ENCODE results near the gene YPEL5.

Gene YPEL5

GRCh38 chr2:30105556-30105955 lies 41.3 kb upstream of the YPEL5 start:
- no peak for TF ChIP-seq CTCF (conservative IDR thresholded peaks at IDR 0.05; ENCODE audit: low read depth, low read length)
- no peaks in the 10 kb centered on the region for H3K4me1 ChIP-seq (ENCODE audit: low read depth, poor library complexity, severe bottlenecking)
- no peak overlapping the region for H3K4me2 ChIP-seq
- H3K9ac ChIP-seq = no peak overlapping the region
- no peaks in the 10 kb centered on the region for H3K79me2 ChIP-seq (ENCODE audit: insufficient read depth, low read depth)
- H4K20me1 ChIP-seq (ENCODE audit: insufficient read depth) = no peaks in the 10 kb centered on the region
- H3K4me3 ChIP-seq (IDR thresholded peaks at IDR 0.05; ENCODE audit: insufficient read depth, low read depth, low read length) = no peak overlapping the region
- no peak overlapping the region for H2AFZ ChIP-seq (ENCODE audit: low read depth)
- H3K27me3 ChIP-seq (ENCODE audit: insufficient read depth, low read depth) = no peaks in the 10 kb centered on the region
- no peaks in the 10 kb centered on the region for H3K36me3 ChIP-seq (ENCODE audit: insufficient read depth)
- H3K27ac ChIP-seq = no peak overlapping the region

GRCh38 chr2:30106543-30106942 lies 40.3 kb upstream of the YPEL5 start:
- Histone ChIP-seq H3K9ac (no peak overlapping the region), H3K27me3 (ENCODE audit: insufficient read depth, low read depth) (no peaks in the 10 kb centered on the region), H2AFZ (ENCODE audit: low read depth) (no peak overlapping the region), H4K20me1 (ENCODE audit: insufficient read depth) (no peaks in the 10 kb centered on the region), H3K4me3 (IDR thresholded peaks at IDR 0.05; ENCODE audit: insufficient read depth, low read depth, low read length) (no peak overlapping the region), H3K4me2 (no peak overlapping the region), H3K4me1 (ENCODE audit: low read depth, poor library complexity, severe bottlenecking) (no peaks in the 10 kb centered on the region), H3K27ac (no peak overlapping the region), H3K79me2 (ENCODE audit: insufficient read depth, low read depth) (no peaks in the 10 kb centered on the region), H3K36me3 (ENCODE audit: insufficient read depth) (no peaks in the 10 kb centered on the region)
- TF ChIP-seq CTCF (conservative IDR thresholded peaks at IDR 0.05; ENCODE audit: low read depth, low read length) = no peak

- Histone ChIP-seq H3K79me2 (ENCODE audit: insufficient read depth, low read depth) (no peaks in the 10 kb centered on the region), H3K36me3 (ENCODE audit: insufficient read depth) (no peaks in the 10 kb centered on the region), H3K9ac (no peak overlapping the region), H3K4me3 (IDR thresholded peaks at IDR 0.05; ENCODE audit: insufficient read depth, low read depth, low read length) (no peak overlapping the region), H3K27me3 (ENCODE audit: insufficient read depth, low read depth) (no peaks in the 10 kb centered on the region), H3K4me1 (ENCODE audit: low read depth, poor library complexity, severe bottlenecking) (no peaks in the 10 kb centered on the region), H3K27ac (no peak overlapping the region), H3K4me2 (no peak overlapping the region), H4K20me1 (ENCODE audit: insufficient read depth) (no peaks in the 10 kb centered on the region), H2AFZ (ENCODE audit: low read depth) (no peak overlapping the region)
- TF ChIP-seq CTCF (conservative IDR thresholded peaks at IDR 0.05; ENCODE audit: low read depth, low read length) = no peak
Observed at GRCh38 chr2:30108192-30108591, 38.6 kb upstream of the YPEL5 start.

- no peak overlapping the region for H3K4me2 ChIP-seq
- no peaks in the 10 kb centered on the region for H3K27me3 ChIP-seq (ENCODE audit: insufficient read depth, low read depth)
- TF ChIP-seq CTCF (conservative IDR thresholded peaks at IDR 0.05; ENCODE audit: low read depth, low read length) = no peak
- H4K20me1 ChIP-seq (ENCODE audit: insufficient read depth) = no peaks in the 10 kb centered on the region
- H3K4me1 ChIP-seq (ENCODE audit: low read depth, poor library complexity, severe bottlenecking) = no peaks in the 10 kb centered on the region
- H3K4me3 ChIP-seq (IDR thresholded peaks at IDR 0.05; ENCODE audit: insufficient read depth, low read depth, low read length) = no peak overlapping the region
- H2AFZ ChIP-seq (ENCODE audit: low read depth) = no peak overlapping the region
- H3K79me2 ChIP-seq (ENCODE audit: insufficient read depth, low read depth) = no peaks in the 10 kb centered on the region
- no peak overlapping the region for H3K27ac ChIP-seq
- no peaks in the 10 kb centered on the region for H3K36me3 ChIP-seq (ENCODE audit: insufficient read depth)
- no peak overlapping the region for H3K9ac ChIP-seq
Observed at GRCh38 chr2:30108851-30109250, 38.0 kb upstream of the YPEL5 start.

GRCh38 chr2:30109856-30110255 lies 37.0 kb upstream of the YPEL5 start:
- H2AFZ ChIP-seq (ENCODE audit: low read depth) = no peak overlapping the region
- no peak overlapping the region for H3K27ac ChIP-seq
- H3K36me3 ChIP-seq (ENCODE audit: insufficient read depth) = no peaks in the 10 kb centered on the region
- H3K9ac ChIP-seq = no peak overlapping the region
- no peaks in the 10 kb centered on the region for H3K79me2 ChIP-seq (ENCODE audit: insufficient read depth, low read depth)
- H3K4me1 ChIP-seq (ENCODE audit: low read depth, poor library complexity, severe bottlenecking) = no peaks in the 10 kb centered on the region
- no peak for TF ChIP-seq CTCF (conservative IDR thresholded peaks at IDR 0.05; ENCODE audit: low read depth, low read length)
- no peaks in the 10 kb centered on the region for H3K27me3 ChIP-seq (ENCODE audit: insufficient read depth, low read depth)
- H3K4me3 ChIP-seq (IDR thresholded peaks at IDR 0.05; ENCODE audit: insufficient read depth, low read depth, low read length) = no peak overlapping the region
- no peaks in the 10 kb centered on the region for H4K20me1 ChIP-seq (ENCODE audit: insufficient read depth)
- no peak overlapping the region for H3K4me2 ChIP-seq
